LHCN-M2 (cell line): Measurements from ENCODE around the gene BTNL2. TPM values are rescaled to one million over a fixed set of nuclear protein-coding genes. Genes with fewer than 3 reads are reported as not detected.
A peak's percentile ranks its signal among the peaks of the same experiment; 100 is the strongest.
"Not testable (repeated sequence)": the region's sequence is repeated elsewhere in the genome, so short reads cannot be mapped to it uniquely, and the experiment has no call there.

Experiments
- DNase-seq: peaks from one replicate; pipeline ENCODE4 v3.0.0-alpha.2; 2012; ENCODE audit warnings: low read depth
- polyA plus RNA-seq: library from polyadenylated mRNA; unstranded; fragments of >200 nt; gene quantifications from one replicate; pipeline ENCODE4 v1.2.1, GENCODE V29; 2012; ENCODE audit warnings: missing spikeins
- total RNA-seq: library from RNA; depleted of rRNA; stranded (reverse); fragments of >200 nt; gene quantifications from 2 replicates; pipeline ENCODE4 v1.2.3, GENCODE V29; 2014; rRNA removed

BTNL2 gene
- total RNA-seq, result not detected in 2 replicates
- polyA plus RNA-seq, result not detected

- DNase-seq, result no peak
Observed at GRCh38 chr6:32406857-32407256, at the start of gene BTNL2. Gene BTNL2, minus strand, starts transcription at chr6:32407181. Its CDS starts 58 bp downstream, at chr6:32407123.

GRCh38 chr6:32449088-32449736 lies 42.2 kb upstream of the BTNL2 start:
- DNase-seq, result no peak

GRCh38 chr6:32447932-32448331 lies 41.0 kb upstream of the BTNL2 start:
- no peak for DNase-seq

- DNase-seq, result no peak
Observed at GRCh38 chr6:32445321-32445854, 38.4 kb upstream of the BTNL2 start.

- DNase-seq, result no peak
Observed at GRCh38 chr6:32444433-32444832, 37.5 kb upstream of the BTNL2 start.

GRCh38 chr6:32442977-32443552 lies 36.1 kb upstream of the BTNL2 start:
- no peak for DNase-seq

GRCh38 chr6:32442243-32442667 lies 35.3 kb upstream of the BTNL2 start:
- DNase-seq, result no peak

GRCh38 chr6:32439602-32440214 lies 32.7 kb upstream of the BTNL2 start, which contains the start of gene HLA-DRA:
Gene HLA-DRA, plus strand, starts transcription at chr6:32439887. Its CDS starts 64 bp downstream, at chr6:32439951.
- DNase-seq, result peak; percentile 51

- DNase-seq, result no peak
Observed at GRCh38 chr6:32439139-32439538, 32.2 kb upstream of the BTNL2 start.

- DNase-seq, result peak; percentile 17
Observed at GRCh38 chr6:32436995-32437836, 30.2 kb upstream of the BTNL2 start.

- DNase-seq, result no peak
Observed at GRCh38 chr6:32436186-32436585, 29.2 kb upstream of the BTNL2 start.

- not testable (repeated sequence) for DNase-seq
Observed at GRCh38 chr6:32433950-32434349, 27.0 kb upstream of the BTNL2 start.

- peak; percentile 9 for DNase-seq
Observed at GRCh38 chr6:32432050-32432450, 25.1 kb upstream of the BTNL2 start.

GRCh38 chr6:32431142-32431541 lies 24.2 kb upstream of the BTNL2 start:
- DNase-seq, result no peak

GRCh38 chr6:32430179-32430578 lies 23.2 kb upstream of the BTNL2 start:
- no peak for DNase-seq

GRCh38 chr6:32427934-32428474 lies 21.0 kb upstream of the BTNL2 start:
- no peak for DNase-seq

GRCh38 chr6:32427218-32427617 lies 20.2 kb upstream of the BTNL2 start:
- no peak for DNase-seq

GRCh38 chr6:32426338-32426737 lies 19.4 kb upstream of the BTNL2 start:
- DNase-seq, result no peak

- DNase-seq, result no peak
Observed at GRCh38 chr6:32424589-32425300, 17.8 kb upstream of the BTNL2 start.

- DNase-seq, result no peak
Observed at GRCh38 chr6:32416036-32416435, 9.1 kb upstream of the BTNL2 start.
